Psoas muscle (tissue), 8 donors: Measurements from ENCODE around the gene TMEM17. TPM values are rescaled to one million over a fixed set of nuclear protein-coding genes. Genes with fewer than 3 reads are reported as not detected.

Source experiments
- ATAC-seq, 4 donors: fragments of 200-7000 bp; cut with Tn5 transposase; one replicate each; pipeline ENCODE4 v1.9.1; 2020; ENCODE audit warnings: moderate library complexity in 3 of 4, mild to moderate bottlenecking in 2 of 4
- DNase-seq, 2 donors: peaks; one replicate each; pipeline ENCODE4 v3.0.0-alpha.2; 2020
- H3K27ac ChIP-seq: fragments of 200-600 bp; one replicate; pipeline ENCODE4 v1.8.0; 2022
- H3K27me3 ChIP-seq, 3 donors: fragments of 200-600 bp in 1 of 3; one replicate each; pipeline versions ENCODE4 v1.6.1 to v1.8.0; 2013 to 2022; ENCODE audit warnings: low read length in 2 of 3, mild to moderate bottlenecking in 2 of 3, moderate library complexity in 1 of 3; ENCODE audit not compliant: insufficient read depth in 3 of 3
- H3K36me3 ChIP-seq, 2 donors: fragments of 200-600 bp in 1 of 2; one replicate each; pipeline versions ENCODE4 v1.6.1 to v1.8.0; 2013 to 2022; ENCODE audit warnings: low read depth in 1 of 2, mild to moderate bottlenecking in 1 of 2, moderate library complexity in 1 of 2; ENCODE audit not compliant: insufficient read depth in 1 of 2
- H3K4me1 ChIP-seq: fragments of 200-600 bp; one replicate; pipeline ENCODE4 v1.8.0; 2022
- H3K4me3 ChIP-seq: fragments of 200-600 bp; one replicate; pipeline ENCODE4 v1.8.0; 2022; ENCODE audit warnings: mild to moderate bottlenecking
- H3K9me3 ChIP-seq: fragments of 200-600 bp; one replicate; pipeline ENCODE4 v1.8.0; 2022
- WGBS, 3 donors: extraction: QIAGEN DNeasy Blood & Tissue Kit; methylation state at CpG; one replicate each; pipeline versions ENCODE4 v1.1.6 to v1.1.7; 2013; 5-methylcytosine and 5-hydroxymethylcytosine counted together
- intact Hi-C, 2 donors: fragments of 100-400 bp; cut with DNase I; formaldehyde crosslinking; loops; one replicate each; pipeline versions ENCODE4 v1.11.0 to v1.14.2; 2022
- polyA plus RNA-seq, 3 donors: library from polyadenylated mRNA; stranded (reverse); fragments of 200-250 nt; gene quantifications; one replicate each; pipeline ENCODE4 v1.2.3, GENCODE V29; 2013
- total RNA-seq, 4 donors: library from RNA; stranded (reverse); fragmentation: NEBNext Ultra II Directional in 2 of 4; extraction: Animal tissue kit (Norgen Biotek cat#: 25700) in 2 of 4; gene quantifications; one replicate each; pipeline versions ENCODE4 v1.2.1 to v1.2.4, GENCODE V29; 2021 to 2023
- TF ChIP-seq, protein P1 (sequence below): fragments of 200-600 bp; IDR thresholded peaks from one replicate; pipeline ENCODE4 v1.8.0; 2022; ENCODE audit warnings: antibody characterized with exemption
- donor health status: healthy with polysubstance abuse.
- donor health status: DM: no; HTN: no; CAD: no; lungs with moderate emphysema.
- donor health status: Bipolar disorder and iron deficiency.
- donor health status: healthy.
- donor health status: DM: yes; HTN: yes; CAD: no.
- donor health status: DM: no; HTN: no; CAD: no.
- donor health status: DM: no; HTN: no; CAD: no.
- donor health status: DM: yes; HTN: yes; CAD: no.

TMEM17 gene
- total and polyA plus RNA-seq, 7 donors, result 0.44 to 1.1 (median 0.67) TPM

DNA sequence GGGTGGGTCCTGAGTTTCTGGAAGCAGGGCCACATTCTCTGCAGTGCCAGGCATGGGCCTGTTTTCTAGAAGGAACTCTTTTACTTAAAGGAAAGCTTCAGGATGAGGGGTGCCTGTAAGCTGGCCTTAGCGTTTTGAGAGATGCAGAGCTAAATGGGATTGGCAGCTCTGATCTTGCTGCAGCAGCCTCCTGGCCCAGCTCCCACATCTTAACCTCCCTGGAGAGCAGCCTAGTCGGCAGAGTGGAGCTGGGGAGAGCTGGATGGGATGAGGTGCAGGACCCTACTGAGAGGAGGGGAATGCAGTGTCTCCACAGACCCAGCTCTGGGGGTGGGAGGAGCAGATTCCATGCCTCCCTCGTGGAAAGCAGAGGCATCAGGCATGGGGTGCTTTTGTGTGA is 52.0 kb downstream of the TMEM17 start:
- Histone ChIP-seq H3K27ac (no peak overlapping the region), H3K4me1 (no peaks in the 10 kb centered on the region), H3K27me3 (no peaks in the 10 kb centered on the region), H3K36me3 (no peaks in the 10 kb centered on the region), H3K4me3 (no peak overlapping the region), H3K9me3 (no peaks in the 10 kb centered on the region)
- DNase-seq (no peak), ATAC-seq (no peak)
- intact Hi-C loops, result no loop called here
- WGBS, 3 donors, result 30 to 42% (median 30%) methylated on average over 3 of the region's 3 CpGs
- TF ChIP-seq, protein P1, sequence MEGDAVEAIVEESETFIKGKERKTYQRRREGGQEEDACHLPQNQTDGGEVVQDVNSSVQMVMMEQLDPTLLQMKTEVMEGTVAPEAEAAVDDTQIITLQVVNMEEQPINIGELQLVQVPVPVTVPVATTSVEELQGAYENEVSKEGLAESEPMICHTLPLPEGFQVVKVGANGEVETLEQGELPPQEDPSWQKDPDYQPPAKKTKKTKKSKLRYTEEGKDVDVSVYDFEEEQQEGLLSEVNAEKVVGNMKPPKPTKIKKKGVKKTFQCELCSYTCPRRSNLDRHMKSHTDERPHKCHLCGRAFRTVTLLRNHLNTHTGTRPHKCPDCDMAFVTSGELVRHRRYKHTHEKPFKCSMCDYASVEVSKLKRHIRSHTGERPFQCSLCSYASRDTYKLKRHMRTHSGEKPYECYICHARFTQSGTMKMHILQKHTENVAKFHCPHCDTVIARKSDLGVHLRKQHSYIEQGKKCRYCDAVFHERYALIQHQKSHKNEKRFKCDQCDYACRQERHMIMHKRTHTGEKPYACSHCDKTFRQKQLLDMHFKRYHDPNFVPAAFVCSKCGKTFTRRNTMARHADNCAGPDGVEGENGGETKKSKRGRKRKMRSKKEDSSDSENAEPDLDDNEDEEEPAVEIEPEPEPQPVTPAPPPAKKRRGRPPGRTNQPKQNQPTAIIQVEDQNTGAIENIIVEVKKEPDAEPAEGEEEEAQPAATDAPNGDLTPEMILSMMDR, result no peak

DNA sequence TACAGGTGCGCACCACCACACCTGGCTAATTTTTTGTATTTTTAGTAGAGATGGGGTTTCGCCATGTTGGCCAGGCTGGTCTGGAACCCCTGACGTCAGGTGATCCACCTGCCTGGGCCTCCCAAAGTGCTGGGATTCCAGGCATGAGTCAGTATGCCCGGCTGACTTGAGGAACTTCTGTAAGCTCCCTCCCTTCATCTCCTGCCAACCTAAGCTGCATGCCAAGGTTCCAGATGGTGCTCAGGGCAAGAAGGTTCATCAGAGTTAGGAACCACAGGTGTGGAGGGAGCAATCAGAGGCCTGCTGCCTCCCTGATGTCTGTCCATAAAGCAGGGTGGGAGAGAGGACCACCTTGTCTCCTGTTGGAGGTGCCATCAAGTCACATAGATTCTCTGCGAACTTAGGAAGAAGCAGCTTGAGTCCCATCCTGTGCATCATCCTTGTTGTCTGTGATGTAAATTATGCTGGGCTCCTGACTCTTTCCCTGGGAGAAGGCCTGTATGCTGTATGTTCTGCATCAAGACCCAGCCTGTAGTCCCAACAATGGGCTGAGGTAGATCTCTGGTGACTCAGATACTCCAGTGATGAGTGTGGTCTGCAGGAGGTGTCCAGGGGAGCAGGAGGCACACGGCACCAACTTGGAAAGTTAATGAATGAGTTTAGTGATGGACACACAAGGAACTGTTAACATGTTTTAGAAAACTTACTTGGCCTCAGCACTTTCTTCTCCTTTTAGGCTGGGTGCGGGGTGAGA is 53.1 kb downstream of the TMEM17 start:
- Histone ChIP-seq H3K27me3 (no peaks in the 10 kb centered on the region), H3K27ac (no peak overlapping the region), H3K4me1 (no peaks in the 10 kb centered on the region), H3K9me3 (no peaks in the 10 kb centered on the region), H3K4me3 (no peak overlapping the region), H3K36me3 (no peaks in the 10 kb centered on the region)
- no peak for ATAC-seq
- DNase-seq, result no peak
- intact Hi-C loops, result no loop called here
- TF ChIP-seq, protein P1, result no peak
- WGBS, 3 donors, result 76 to 83% (median 82%) methylated on average over 7 of the region's 7 CpGs

DNA sequence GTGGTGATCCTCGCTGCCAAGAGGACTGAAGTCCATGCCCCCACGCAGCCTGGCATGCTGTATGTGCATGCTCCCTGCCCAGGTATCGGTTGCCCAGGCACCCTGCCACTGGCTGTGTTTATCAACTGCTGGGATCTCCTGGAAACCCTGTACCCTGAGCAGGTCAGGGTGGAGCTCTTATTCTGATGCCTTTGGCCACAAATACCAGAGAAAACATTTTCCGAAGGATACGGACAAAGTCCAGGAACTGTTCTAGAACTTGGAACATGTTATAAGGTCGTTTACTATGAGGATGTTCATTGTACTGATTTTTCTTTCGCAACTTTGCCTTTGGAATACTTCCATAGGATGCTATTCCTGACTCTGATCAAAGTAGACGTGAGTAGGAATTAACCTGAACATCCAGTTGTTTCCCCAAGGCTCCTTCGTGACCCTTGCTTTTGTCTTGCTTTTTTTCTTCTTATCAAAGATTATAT is 55.2 kb downstream of the TMEM17 start:
- Histone ChIP-seq H3K27ac (no peak overlapping the region), H3K9me3 (no peaks in the 10 kb centered on the region), H3K36me3 (no peaks in the 10 kb centered on the region), H3K4me1 (no peaks in the 10 kb centered on the region), H3K27me3 (no peaks in the 10 kb centered on the region), H3K4me3 (no peak overlapping the region)
- ATAC-seq, result no peak
- DNase-seq, result no peak
- TF ChIP-seq, protein P1, result no peak
- WGBS, 3 donors, result 54 to 66% (median 59%) methylated on average over 9 of the region's 9 CpGs
- intact Hi-C loops, result no loop called here

Other genes with a start within 250 kb of the TMEM17 start
- 10 to 100 TPM; 14.3 to 20.2 (median 16.9) TPM for gene EHBP1, start 199.5 kb upstream of the TMEM17 start, total RNA-seq
- gene EHBP1, start 199.5 kb upstream of the TMEM17 start, polyA plus RNA-seq, result 10 to 100 TPM in 1 of 3 donors, 1 to 10 TPM in 2; 3.9 to 10.1 (median 5.2) TPM